Measurements from ENCODE around the gene ZDHHC14. TPM values are rescaled to one million over a fixed set of nuclear protein-coding genes. Genes with fewer than 3 reads are reported as not detected.

The ZDHHC14 gene
- polyA plus RNA-seq, 2 of the 4 experiments (the other 2 are of a cell fraction): 2.2 to 2.8 TPM

DNA sequence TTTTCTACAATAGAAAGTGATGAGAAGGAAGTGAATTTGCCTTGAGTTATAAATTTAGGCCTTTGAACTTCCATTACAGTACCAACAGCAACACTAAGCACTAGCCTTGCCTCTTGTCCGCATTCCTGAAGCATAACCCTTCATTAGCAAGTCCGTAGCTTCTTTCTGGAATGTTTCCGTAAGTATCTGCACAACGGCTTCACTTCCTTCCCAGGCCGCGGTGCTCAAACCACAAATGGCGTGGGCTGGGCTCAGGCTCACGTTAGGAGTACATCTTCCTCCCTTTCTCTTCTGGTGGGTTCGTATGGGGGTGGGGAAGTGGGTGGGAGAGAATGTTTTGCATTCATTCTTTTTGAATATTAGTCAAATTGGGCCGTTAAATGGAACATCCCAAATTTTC lies 248.2 kb downstream of the ZDHHC14 start:
- ChIA-PET POLR2A (no interaction called here), CTCF (no interaction called here)
- no peak overlapping the region for H3K4me2 ChIP-seq
- H3K4me3 ChIP-seq: no peak overlapping the region
- 86% methylated on average over 10 of the region's 10 CpGs for WGBS (ENCODE audit: missing lambda C conversion rate)
- TF ChIP-seq NR3C1 (IDR thresholded peaks at IDR 0.05) (no peak), HOXB5 (CRISPR knock-in tag; IDR thresholded peaks at IDR 0.05) (no peak), PHF8 (IDR thresholded peaks at IDR 0.05; ENCODE audit: borderline replicate concordance, low read depth) (no peak), FOSB (CRISPR knock-in tag; IDR thresholded peaks at IDR 0.05) (no peak)
- FAIRE-seq (no peak), ATAC-seq (no peak), DNase-seq (ENCODE audit: low read depth in 1 of 2, low spot score in 1 of 2) (no peak)
- no peak overlapping the region for H3K27ac ChIP-seq
- no peaks in the 10 kb centered on the region for H3K4me1 ChIP-seq
- no peaks in the 10 kb centered on the region for H3K9me3 ChIP-seq

GRCh38 chr6:157630463-157631080 lies 249.6 kb downstream of the ZDHHC14 start:
- ATAC-seq (no peak), FAIRE-seq (no peak), DNase-seq (ENCODE audit: low read depth in 1 of 2, low spot score in 1 of 2) (no peak)
- ChIA-PET CTCF (no interaction called here), POLR2A (no interaction called here)
- Histone ChIP-seq H3K4me3 (no peak overlapping the region), H3K27ac (no peak overlapping the region), H3K4me1 (no peaks in the 10 kb centered on the region), H3K4me2 (no peak overlapping the region), H3K9me3 (no peaks in the 10 kb centered on the region)
- TF ChIP-seq ZFP36 (IDR thresholded peaks at IDR 0.05; ENCODE audit: borderline replicate concordance, partially characterized antibody): no peak
- TF ChIP-seq NFE2L2 (conservative IDR thresholded peaks at IDR 0.05; ENCODE audit: low read length): no peak
- TF ChIP-seq MAZ (IDR thresholded peaks at IDR 0.05; ENCODE audit: borderline replicate concordance, low read depth, low read length): no peak
- WGBS (ENCODE audit: missing lambda C conversion rate): 80% methylated on average over 5 of the region's 5 CpGs

- TF ChIP-seq, protein P1, sequence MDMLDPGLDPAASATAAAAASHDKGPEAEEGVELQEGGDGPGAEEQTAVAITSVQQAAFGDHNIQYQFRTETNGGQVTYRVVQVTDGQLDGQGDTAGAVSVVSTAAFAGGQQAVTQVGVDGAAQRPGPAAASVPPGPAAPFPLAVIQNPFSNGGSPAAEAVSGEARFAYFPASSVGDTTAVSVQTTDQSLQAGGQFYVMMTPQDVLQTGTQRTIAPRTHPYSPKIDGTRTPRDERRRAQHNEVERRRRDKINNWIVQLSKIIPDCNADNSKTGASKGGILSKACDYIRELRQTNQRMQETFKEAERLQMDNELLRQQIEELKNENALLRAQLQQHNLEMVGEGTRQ (IDR thresholded peaks at IDR 0.05): no peak
- no peak for TF ChIP-seq NFE2L2 (conservative IDR thresholded peaks at IDR 0.05; ENCODE audit: low read length)
- TF ChIP-seq JUN (IDR thresholded peaks at IDR 0.05): no peak
- TF ChIP-seq ZNF302 (CRISPR knock-in tag; IDR thresholded peaks at IDR 0.05): no peak
- no peak for TF ChIP-seq KDM1A (IDR thresholded peaks at IDR 0.05; ENCODE audit: low read depth)
- TF ChIP-seq GATA3 (IDR thresholded peaks at IDR 0.05; ENCODE audit: borderline replicate concordance): no peak
- TF ChIP-seq FOSB (CRISPR knock-in tag; IDR thresholded peaks at IDR 0.05): no peak
- TF ChIP-seq EP300 (IDR thresholded peaks at IDR 0.05): no peak
- TF ChIP-seq EHF (CRISPR knock-in tag; IDR thresholded peaks at IDR 0.05): no peak
- no peak for TF ChIP-seq NPAS2 (CRISPR knock-in tag; IDR thresholded peaks at IDR 0.05; ENCODE audit: borderline replicate concordance)
- no peak for TF ChIP-seq MYC (IDR thresholded peaks at IDR 0.05; ENCODE audit: borderline replicate concordance, low read length)
- TF ChIP-seq FOXS1 (CRISPR knock-in tag; IDR thresholded peaks at IDR 0.05): no peak
- TF ChIP-seq CBX8 (IDR thresholded peaks at IDR 0.05): no peak
- TF ChIP-seq CBX2 (IDR thresholded peaks at IDR 0.05; ENCODE audit: borderline replicate concordance, low read depth): no peak
- TF ChIP-seq POLR2A (IDR thresholded peaks at IDR 0.05; ENCODE audit: low read length): no peak
- no peak for TF ChIP-seq SREBF2 (IDR thresholded peaks at IDR 0.05)
- no peak for TF ChIP-seq KDM5A (IDR thresholded peaks at IDR 0.05)
- DNase-seq (ENCODE audit: low read depth in 1 of 2, low spot score in 1 of 2): no peak
- WGBS (ENCODE audit: missing lambda C conversion rate): 78% methylated on average over 7 of the region's 7 CpGs
Observed at GRCh38 chr6:157631412-157631811, 250.4 kb downstream of the ZDHHC14 start.

More at GRCh38 chr6:157631412-157631811, 250.4 kb downstream of the ZDHHC14 start:
- H3K4me3 ChIP-seq: no peak overlapping the region
- H3K27ac ChIP-seq: no peak overlapping the region
- ChIA-PET CTCF (no interaction called here), POLR2A (no interaction called here)
- no peaks in the 10 kb centered on the region for H3K4me1 ChIP-seq
- H3K4me2 ChIP-seq: no peak overlapping the region
- no peaks in the 10 kb centered on the region for H3K9me3 ChIP-seq
- no peak for FAIRE-seq
- ATAC-seq: no peak

All from A549 (cell line).